ENCODE data around the gene SETBP1.

The SETBP1 gene

DNA sequence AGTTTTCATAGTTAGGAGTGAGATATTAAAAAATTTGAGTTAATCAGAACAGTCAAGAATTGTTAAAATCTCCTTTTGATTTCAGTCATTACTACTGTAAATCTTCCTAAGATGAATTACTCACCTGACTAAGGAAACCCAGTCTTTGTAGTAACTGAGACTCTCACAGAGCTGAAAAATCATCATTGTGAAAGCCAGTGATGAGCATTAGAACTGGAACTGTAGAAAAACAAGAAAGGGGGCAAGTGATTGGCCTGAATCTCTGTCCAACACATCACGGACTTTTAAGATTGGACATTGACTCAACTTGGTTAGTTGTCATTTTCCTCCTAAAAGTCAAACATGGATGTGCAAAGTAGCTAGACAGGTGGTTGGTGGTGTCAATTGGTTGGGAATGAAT is 21.9 kb downstream of the SETBP1 start:
- H3K4me3 ChIP-seq, result no peak overlapping the region
- no peaks in the 10 kb centered on the region for H3K36me3 ChIP-seq (ENCODE audit: insufficient read depth, low read length)
- H3K27ac ChIP-seq, result no peak overlapping the region
- no peak overlapping the region for H3K9ac ChIP-seq (ENCODE audit: insufficient read length)
- no peak for DNase-seq (ENCODE audit: low read depth, low spot score)
- no peaks in the 10 kb centered on the region for H3K9me3 ChIP-seq (ENCODE audit: low read depth, low read length)
- no peak for TF ChIP-seq FOXP2 (optimal IDR thresholded peaks at IDR 0.05; ENCODE audit: control extremely low read depth, extremely low read length, insufficient read depth)
- no peak for TF ChIP-seq EZH2 (IDR thresholded peaks at IDR 0.05)
- TF ChIP-seq POLR2AphosphoS5 (IDR thresholded peaks at IDR 0.05; ENCODE audit: borderline replicate concordance, low read depth, low read length), result no peak

DNA sequence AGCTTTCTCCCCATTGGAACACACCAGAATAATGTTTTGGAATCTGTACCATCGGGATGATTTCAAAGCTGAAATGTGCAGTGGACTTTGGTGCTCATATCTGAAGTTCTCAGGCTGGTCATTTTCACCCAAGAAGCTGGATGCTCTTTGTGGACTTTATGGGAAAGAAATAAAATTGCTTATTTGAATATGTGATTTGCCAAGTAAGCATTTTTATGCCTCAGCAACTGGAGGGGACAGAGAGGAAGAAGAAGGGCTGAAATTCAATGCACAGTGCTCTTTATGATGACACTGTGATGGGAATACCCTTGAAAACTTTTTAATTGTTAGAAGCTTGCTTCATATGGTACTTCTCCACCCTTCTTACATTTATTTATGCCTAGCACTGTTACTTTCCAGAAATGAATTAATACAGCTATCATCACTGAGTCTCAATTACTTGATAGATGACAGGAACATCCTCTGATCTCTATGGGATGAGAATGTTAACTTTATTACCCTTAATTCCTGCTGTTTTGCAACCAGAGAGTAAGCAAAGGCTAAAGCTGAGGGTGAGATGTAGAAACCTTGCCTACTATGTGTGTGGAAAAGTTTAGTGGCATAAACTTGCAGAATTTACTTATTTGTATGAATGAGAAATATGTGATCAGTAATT is 23.6 kb downstream of the SETBP1 start:
- Histone ChIP-seq H3K36me3 (ENCODE audit: insufficient read depth, low read length) (no peaks in the 10 kb centered on the region), H3K9ac (ENCODE audit: insufficient read length) (no peak overlapping the region), H3K9me3 (ENCODE audit: low read depth, low read length) (no peaks in the 10 kb centered on the region), H3K4me3 (no peak overlapping the region), H3K27ac (no peak overlapping the region)
- TF ChIP-seq FOXP2 (optimal IDR thresholded peaks at IDR 0.05; ENCODE audit: control extremely low read depth, extremely low read length, insufficient read depth) (no peak), EZH2 (IDR thresholded peaks at IDR 0.05) (no peak), POLR2AphosphoS5 (IDR thresholded peaks at IDR 0.05; ENCODE audit: borderline replicate concordance, low read depth, low read length) (no peak)
- DNase-seq (ENCODE audit: low read depth, low spot score), result no peak

DNA sequence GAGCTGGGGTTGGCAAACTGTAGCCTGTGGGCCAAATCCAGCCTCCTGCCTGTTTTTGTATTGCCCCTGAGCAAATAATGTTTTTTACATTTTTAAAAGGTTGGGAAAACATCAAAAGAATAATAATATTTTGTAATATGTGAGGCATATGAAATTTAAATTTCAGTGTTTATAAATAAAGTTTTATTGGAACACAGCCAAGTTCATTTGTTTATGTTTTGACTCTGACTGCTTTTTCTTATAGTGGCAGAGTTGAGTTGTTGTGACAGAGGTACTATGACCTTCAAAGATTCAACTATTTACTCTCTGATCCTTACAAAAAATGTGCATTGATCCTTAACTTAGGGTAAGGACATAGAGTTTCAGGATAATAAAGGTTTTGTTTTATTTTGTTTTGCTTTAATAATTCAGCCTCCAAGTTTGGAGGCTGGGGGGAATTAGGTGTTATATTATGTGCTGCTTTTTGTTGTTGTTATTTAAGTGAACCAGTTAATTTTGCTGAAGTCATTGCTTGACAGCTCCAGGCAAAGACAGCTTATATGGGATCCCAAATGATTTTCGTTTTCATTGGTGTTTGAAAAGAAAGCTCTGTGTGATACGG is 24.5 kb downstream of the SETBP1 start:
- TF ChIP-seq EZH2 (IDR thresholded peaks at IDR 0.05) (no peak), FOXP2 (optimal IDR thresholded peaks at IDR 0.05; ENCODE audit: control extremely low read depth, extremely low read length, insufficient read depth) (no peak), POLR2AphosphoS5 (IDR thresholded peaks at IDR 0.05; ENCODE audit: borderline replicate concordance, low read depth, low read length) (no peak)
- Histone ChIP-seq H3K9me3 (ENCODE audit: low read depth, low read length) (no peaks in the 10 kb centered on the region), H3K4me3 (no peak overlapping the region), H3K9ac (ENCODE audit: insufficient read length) (no peak overlapping the region), H3K27ac (no peak overlapping the region), H3K36me3 (ENCODE audit: insufficient read depth, low read length) (no peaks in the 10 kb centered on the region)
- DNase-seq (ENCODE audit: low read depth, low spot score), result no peak

DNA sequence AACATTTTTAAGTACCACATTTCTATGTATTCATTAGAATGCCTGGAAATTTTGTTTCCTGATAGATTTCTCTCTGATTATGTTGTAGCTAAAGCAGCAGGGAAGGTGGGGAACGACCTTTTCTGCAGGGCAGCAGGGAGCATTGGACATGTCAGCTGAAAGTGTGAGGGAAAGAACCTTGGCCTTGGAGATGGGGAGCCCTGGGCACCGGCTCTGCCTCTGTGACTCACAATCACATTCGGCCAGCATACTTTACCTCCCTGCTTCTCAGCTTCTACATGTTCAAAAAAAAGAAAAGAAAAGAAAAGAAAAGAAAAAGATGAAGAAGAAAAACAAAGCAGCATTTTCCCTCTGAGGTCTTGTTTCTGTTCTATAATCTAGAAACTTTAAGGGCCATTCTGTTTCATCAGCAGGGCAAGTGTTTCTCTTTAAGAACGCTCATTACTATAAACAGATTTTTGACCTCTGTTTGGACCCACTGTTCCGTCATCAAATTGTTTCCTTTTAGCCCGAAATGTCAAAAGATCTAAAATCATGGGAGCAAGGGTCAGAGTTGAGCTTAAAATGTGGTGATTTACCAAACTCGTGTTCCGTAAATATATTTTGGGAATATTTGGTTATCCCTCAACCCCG is 27.9 kb downstream of the SETBP1 start:
- TF ChIP-seq POLR2AphosphoS5 (IDR thresholded peaks at IDR 0.05; ENCODE audit: borderline replicate concordance, low read depth, low read length) (no peak), FOXP2 (optimal IDR thresholded peaks at IDR 0.05; ENCODE audit: control extremely low read depth, extremely low read length, insufficient read depth) (no peak), EZH2 (IDR thresholded peaks at IDR 0.05) (no peak)
- H3K27ac ChIP-seq, result no peak overlapping the region
- H3K36me3 ChIP-seq (ENCODE audit: insufficient read depth, low read length), result no peaks in the 10 kb centered on the region
- H3K4me3 ChIP-seq, result no peak overlapping the region
- DNase-seq (ENCODE audit: low read depth, low spot score), result no peak
- H3K9ac ChIP-seq (ENCODE audit: insufficient read length), result no peak overlapping the region
- no peaks in the 10 kb centered on the region for H3K9me3 ChIP-seq (ENCODE audit: low read depth, low read length)

DNA sequence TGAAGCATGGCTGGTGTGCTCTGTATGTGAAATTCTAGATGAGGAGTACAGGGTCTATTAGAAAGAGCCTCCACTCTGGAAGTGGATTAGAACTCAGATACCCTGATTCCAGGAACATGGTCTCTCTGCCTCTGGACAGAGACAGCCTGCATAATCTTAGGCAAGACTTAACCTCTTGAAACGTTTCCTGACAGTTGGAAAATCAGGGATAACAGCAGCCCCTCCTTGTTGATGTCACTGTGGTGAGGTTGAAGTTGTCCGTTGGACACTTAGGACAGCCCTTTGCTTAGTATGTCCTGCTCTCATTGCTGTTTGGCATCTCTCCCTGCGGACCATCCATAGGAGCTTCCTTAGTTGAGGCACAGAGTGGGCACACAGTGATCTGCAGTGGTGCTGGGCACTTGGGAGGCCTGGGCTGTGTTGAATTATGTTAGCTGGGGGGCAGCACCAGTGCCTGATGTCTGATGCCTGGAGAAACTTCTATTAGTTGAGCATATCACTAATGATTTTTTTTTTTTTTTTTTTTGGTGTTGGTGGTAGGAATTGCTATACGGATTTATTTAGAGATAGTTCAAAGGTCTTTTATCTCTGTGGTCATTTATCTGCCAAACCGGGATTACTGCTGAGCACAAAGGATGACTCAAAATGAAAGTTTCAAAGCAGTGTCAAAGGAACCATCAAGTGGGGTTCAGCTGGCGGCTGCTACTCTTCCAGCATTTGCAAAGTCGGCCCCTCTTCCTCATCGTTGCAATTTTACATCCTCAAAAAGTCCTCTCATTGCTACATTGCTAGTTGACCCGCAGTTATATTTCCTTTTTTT is 28.8 kb downstream of the SETBP1 start:
- no peaks in the 10 kb centered on the region for H3K9me3 ChIP-seq (ENCODE audit: low read depth, low read length)
- no peak for TF ChIP-seq POLR2AphosphoS5 (IDR thresholded peaks at IDR 0.05; ENCODE audit: borderline replicate concordance, low read depth, low read length)
- TF ChIP-seq FOXP2 (optimal IDR thresholded peaks at IDR 0.05; ENCODE audit: control extremely low read depth, extremely low read length, insufficient read depth), result no peak
- no peak for TF ChIP-seq EZH2 (IDR thresholded peaks at IDR 0.05)
- DNase-seq (ENCODE audit: low read depth, low spot score), result no peak

DNA sequence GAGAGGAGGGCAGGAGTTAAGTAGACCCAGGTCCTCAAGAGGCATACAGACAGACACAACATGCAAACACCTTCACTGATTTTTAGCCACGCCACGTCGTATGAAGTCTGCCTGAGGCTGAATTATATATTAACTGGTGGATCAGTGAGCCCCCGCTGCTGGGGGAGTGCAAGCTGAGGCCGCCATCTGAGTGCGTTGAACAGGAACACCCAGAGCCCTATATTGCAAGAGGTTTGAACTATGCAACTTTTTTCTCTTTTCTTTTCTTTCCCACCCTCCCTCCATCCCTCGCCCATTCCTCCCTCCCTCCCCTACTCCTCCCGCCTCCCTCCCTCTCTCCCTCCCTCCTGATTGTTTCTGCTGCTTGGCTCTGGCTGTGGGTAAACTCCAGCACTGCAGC is 30.2 kb downstream of the SETBP1 start:
- H3K9me3 ChIP-seq (ENCODE audit: low read depth, low read length), result no peaks in the 10 kb centered on the region
- H3K27ac ChIP-seq, result no peak overlapping the region
- no peaks in the 10 kb centered on the region for H3K36me3 ChIP-seq (ENCODE audit: insufficient read depth, low read length)
- no peak for DNase-seq (ENCODE audit: low read depth, low spot score)
- TF ChIP-seq EZH2 (IDR thresholded peaks at IDR 0.05), result no peak
- TF ChIP-seq FOXP2 (optimal IDR thresholded peaks at IDR 0.05; ENCODE audit: control extremely low read depth, extremely low read length, insufficient read depth), result no peak
- no peak for TF ChIP-seq POLR2AphosphoS5 (IDR thresholded peaks at IDR 0.05; ENCODE audit: borderline replicate concordance, low read depth, low read length)
- H3K4me3 ChIP-seq, result no peak overlapping the region
- no peak overlapping the region for H3K9ac ChIP-seq (ENCODE audit: insufficient read length)

More for the DNA sequence above, 28.8 kb downstream of the SETBP1 start:
- Histone ChIP-seq H3K9ac (ENCODE audit: insufficient read length) (no peak overlapping the region), H3K4me3 (no peak overlapping the region), H3K36me3 (ENCODE audit: insufficient read depth, low read length) (no peaks in the 10 kb centered on the region), H3K27ac (no peak overlapping the region)

DNA sequence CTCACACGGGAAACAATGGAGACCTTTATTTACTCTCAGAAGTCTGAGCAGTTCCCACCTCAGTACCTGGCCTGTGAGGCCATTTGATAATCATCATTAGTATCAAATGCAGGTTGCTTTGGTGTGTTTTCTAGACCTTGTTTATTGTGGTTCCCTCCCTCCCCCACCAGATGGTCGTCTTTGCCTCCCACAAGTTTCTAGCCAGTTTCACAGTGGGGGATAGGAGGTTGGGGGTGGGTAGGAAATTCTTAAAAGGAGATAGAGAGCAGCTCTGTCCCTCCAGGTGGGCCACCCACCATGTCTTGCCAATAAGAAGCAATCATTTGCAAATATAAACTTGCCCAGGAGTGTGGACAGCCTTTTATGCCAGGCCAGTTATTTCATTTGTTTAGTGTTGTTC is 31.3 kb downstream of the SETBP1 start:
- Histone ChIP-seq H3K27ac (no peak overlapping the region), H3K9ac (ENCODE audit: insufficient read length) (no peak overlapping the region), H3K4me3 (no peak overlapping the region), H3K9me3 (ENCODE audit: low read depth, low read length) (no peaks in the 10 kb centered on the region), H3K36me3 (ENCODE audit: insufficient read depth, low read length) (no peaks in the 10 kb centered on the region)
- DNase-seq (ENCODE audit: low read depth, low spot score), result no peak
- TF ChIP-seq POLR2AphosphoS5 (IDR thresholded peaks at IDR 0.05; ENCODE audit: borderline replicate concordance, low read depth, low read length), result no peak
- no peak for TF ChIP-seq EZH2 (IDR thresholded peaks at IDR 0.05)
- TF ChIP-seq FOXP2 (optimal IDR thresholded peaks at IDR 0.05; ENCODE audit: control extremely low read depth, extremely low read length, insufficient read depth), result no peak

DNA sequence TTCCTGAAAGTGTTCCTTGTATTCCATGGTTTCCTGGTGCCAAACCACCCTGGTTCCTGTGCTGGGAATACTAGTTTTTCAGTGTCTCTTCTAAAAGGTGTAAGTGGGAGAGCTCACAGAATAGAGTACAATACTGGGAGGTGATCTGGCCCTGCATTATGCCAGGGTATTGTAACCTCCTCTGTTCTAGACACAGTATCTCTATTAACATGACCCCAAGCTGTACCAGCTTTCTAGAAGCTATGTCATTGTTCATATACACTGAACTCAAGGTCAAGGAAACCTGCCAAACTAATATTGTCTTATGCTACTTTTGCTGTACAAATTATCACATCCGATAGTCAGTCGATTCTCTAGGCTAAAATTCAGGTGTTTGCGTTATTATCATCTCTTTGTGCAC is 32.7 kb downstream of the SETBP1 start:
- DNase-seq (ENCODE audit: low read depth, low spot score), result no peak
- Histone ChIP-seq H3K9me3 (ENCODE audit: low read depth, low read length) (no peaks in the 10 kb centered on the region), H3K9ac (ENCODE audit: insufficient read length) (no peak overlapping the region), H3K4me3 (no peak overlapping the region), H3K36me3 (ENCODE audit: insufficient read depth, low read length) (no peaks in the 10 kb centered on the region), H3K27ac (no peak overlapping the region)
- TF ChIP-seq POLR2AphosphoS5 (IDR thresholded peaks at IDR 0.05; ENCODE audit: borderline replicate concordance, low read depth, low read length) (no peak), EZH2 (IDR thresholded peaks at IDR 0.05) (no peak), FOXP2 (optimal IDR thresholded peaks at IDR 0.05; ENCODE audit: control extremely low read depth, extremely low read length, insufficient read depth) (no peak)

Data from SK-N-MC (cell line).